GM12892 (cell line): Measurements from ENCODE around the gene RALGPS1.

Source experiments
- DNase-seq: peaks from one replicate; pipeline ENCODE4 v3.0.0; 2011; ENCODE audit not compliant: insufficient read length
- FAIRE-seq: peaks from 2 replicates; lab custom pipeline; 2011; peaks lifted over from hg19 to GRCh38; lab: Jason Lieb, UNC
- POLR2A ChIP-seq: IDR thresholded peaks from 2 replicates; pipeline ENCODE4 v1.6.1; 2011; ENCODE audit warnings: low read depth, low read length, control low read depth
- POLR2AphosphoS5 ChIP-seq: IDR thresholded peaks from 2 replicates; pipeline ENCODE4 v1.6.1; 2011; ENCODE audit warnings: low read depth, low read length, control low read depth
- TAF1 ChIP-seq: IDR thresholded peaks from 2 replicates; pipeline ENCODE4 v1.6.1; 2011; ENCODE audit warnings: low read depth, mild to moderate bottlenecking, control low read depth, low read length, borderline replicate concordance

RALGPS1 gene

GRCh38 chr9:127064335-127064734 lies 149.8 kb downstream of the RALGPS1 start:
- TF ChIP-seq POLR2A (no peak), TAF1 (no peak), POLR2AphosphoS5 (no peak)
- FAIRE-seq, result no peak
- DNase-seq, result no peak

- FAIRE-seq (no peak), DNase-seq (no peak)
- TF ChIP-seq TAF1 (no peak), POLR2AphosphoS5 (no peak), POLR2A (no peak)
Measured at GRCh38 chr9:127065592-127065991, 151.0 kb downstream of the RALGPS1 start.

GRCh38 chr9:127066060-127066850 lies 151.7 kb downstream of the RALGPS1 start:
- DNase-seq, result no peak
- no peak for TF ChIP-seq TAF1
- no peak for TF ChIP-seq POLR2A
- TF ChIP-seq POLR2AphosphoS5, result no peak
- no peak for FAIRE-seq

DNA sequence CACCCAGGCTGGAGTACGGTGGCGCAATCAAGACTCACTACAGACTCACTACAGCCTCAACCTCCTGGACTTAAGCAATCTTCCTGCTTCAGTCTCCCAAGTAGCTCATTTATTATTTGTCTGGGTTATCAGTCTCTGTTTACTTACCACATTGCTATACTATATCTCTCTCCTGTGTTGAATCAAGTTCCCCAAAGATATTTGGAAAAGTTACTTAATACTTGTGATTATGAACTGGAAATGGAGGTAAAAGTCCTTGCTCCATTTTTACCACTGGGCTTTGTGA lies 152.2 kb downstream of the RALGPS1 start:
- TF ChIP-seq POLR2AphosphoS5 (no peak), TAF1 (no peak), POLR2A (no peak)
- FAIRE-seq, result no peak
- DNase-seq, result no peak

DNA sequence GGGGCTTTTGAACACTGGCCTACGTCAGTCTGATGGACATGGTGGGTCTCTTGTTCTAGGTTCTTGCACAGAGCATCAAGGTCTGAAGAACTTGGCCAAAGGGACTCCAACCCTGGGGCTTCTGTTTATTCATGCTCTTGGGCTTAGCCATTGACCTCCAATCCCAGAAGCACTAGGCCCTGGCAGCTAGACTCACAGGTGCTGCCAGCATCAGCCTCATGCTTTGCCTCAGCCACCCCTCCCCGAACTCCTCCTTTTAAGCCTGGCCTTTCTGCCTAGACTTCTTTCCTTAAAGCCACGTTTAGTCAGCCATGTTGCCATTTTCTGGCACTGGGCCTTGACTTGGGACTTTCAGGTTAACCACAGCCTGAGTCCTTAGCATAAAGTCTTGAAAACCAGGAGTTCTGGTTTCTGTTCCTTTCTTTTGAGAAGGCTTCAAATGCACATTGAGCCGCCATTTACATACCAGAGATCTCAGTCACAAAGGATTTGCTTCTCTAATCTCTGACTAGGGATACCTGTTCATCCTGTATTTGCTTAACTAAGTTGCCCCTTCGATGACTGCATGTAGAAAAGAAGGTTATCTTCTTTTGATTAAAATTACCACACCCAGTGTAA lies 153.1 kb downstream of the RALGPS1 start:
- DNase-seq (no peak), FAIRE-seq (no peak)
- TF ChIP-seq TAF1, result no peak
- TF ChIP-seq POLR2A, result no peak
- no peak for TF ChIP-seq POLR2AphosphoS5

GRCh38 chr9:127074561-127075548 lies 160.3 kb downstream of the RALGPS1 start:
- DNase-seq (no peak), FAIRE-seq (no peak)
- no peak for TF ChIP-seq TAF1
- no peak for TF ChIP-seq POLR2A
- no peak for TF ChIP-seq POLR2AphosphoS5

- DNase-seq, result no peak
- TF ChIP-seq POLR2AphosphoS5, result no peak
- TF ChIP-seq POLR2A, result no peak
- no peak for TF ChIP-seq TAF1
- no peak for FAIRE-seq
Measured at GRCh38 chr9:127075624-127076372, 161.2 kb downstream of the RALGPS1 start.

DNA sequence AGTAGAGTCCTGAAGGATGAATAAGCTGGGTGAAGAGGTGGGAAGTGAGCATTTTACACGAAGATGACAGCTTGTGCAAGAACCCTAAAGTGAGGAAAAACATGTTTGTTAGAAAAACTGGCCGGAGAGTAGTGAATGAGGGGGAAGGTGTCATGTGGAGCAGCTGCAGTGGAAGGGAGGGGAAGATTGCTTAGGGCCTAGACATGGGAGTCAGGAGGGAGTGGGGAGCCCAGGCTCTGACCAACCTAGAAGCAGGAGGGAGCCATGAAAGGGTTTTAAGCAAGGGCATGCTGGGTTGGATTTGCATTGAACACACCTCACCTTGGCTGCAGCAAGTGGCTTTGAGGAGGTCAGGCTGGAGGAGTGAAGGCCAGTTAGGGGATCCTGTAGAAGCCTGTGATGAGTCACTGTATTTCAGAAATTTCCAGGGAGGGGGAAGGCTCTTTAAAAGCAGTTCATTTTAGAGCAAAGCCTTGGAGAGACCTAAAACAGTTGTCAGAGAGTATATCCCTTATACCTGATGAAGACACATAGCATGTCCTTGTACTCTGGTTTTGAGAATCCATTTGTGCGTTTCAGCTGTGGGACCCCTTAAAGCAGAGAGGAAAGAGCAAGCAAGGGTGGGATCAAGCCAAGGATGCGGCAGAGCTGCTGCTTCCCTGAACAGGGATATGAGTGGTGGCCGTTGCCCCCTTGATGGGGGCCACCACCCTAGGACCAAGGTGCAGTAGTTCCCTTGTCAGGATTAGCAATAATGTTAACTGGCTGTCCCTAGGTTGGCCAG lies 162.5 kb downstream of the RALGPS1 start:
- no peak for TF ChIP-seq POLR2AphosphoS5
- no peak for TF ChIP-seq TAF1
- FAIRE-seq, result no peak
- DNase-seq, result no peak

DNA sequence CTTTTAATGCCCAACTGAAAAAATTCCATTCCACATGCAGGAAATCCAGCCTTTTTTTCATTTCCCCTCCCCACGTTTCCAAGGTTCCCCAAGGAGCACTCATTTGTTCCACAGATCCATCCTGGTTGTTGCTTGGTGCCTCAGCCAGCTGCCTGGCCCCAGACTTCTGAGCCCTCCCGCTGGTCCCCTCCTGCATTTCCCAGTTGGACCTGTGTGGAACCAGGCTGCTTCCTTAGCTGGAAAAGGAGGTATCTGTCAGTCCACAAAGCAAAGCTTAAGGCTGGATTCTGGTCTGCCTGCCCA lies 163.0 kb downstream of the RALGPS1 start:
- DNase-seq (no peak), FAIRE-seq (no peak)
- TF ChIP-seq TAF1, result no peak
- no peak for TF ChIP-seq POLR2AphosphoS5
- TF ChIP-seq POLR2A, result no peak

DNA sequence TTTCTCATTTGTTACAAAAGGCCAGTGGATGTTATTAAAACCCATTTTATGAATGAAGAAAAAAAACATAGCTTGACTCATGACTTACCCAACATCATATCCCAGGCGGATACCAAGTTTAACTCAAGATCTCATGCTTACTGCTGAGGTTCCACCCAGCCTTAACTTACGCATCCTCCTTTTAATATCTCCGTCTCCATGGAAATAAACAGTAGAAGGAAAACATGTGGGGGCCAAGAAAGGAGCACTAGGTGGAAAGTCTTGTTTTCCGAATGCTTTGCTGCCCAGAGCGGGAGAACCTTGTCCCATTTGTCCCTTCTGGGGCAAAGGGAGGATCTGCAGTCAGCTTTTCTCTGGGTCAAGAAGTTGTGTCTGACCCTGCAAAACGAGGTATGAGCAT lies 163.8 kb downstream of the RALGPS1 start:
- FAIRE-seq (no peak), DNase-seq (no peak)
- TF ChIP-seq TAF1 (no peak), POLR2AphosphoS5 (no peak), POLR2A (no peak)

- TF ChIP-seq POLR2AphosphoS5 (no peak), POLR2A (no peak), TAF1 (no peak)
- FAIRE-seq (no peak), DNase-seq (no peak)
Measured at GRCh38 chr9:127078988-127079387, 164.4 kb downstream of the RALGPS1 start.
